Activated CD8-positive, alpha-beta memory T cell treated with anti-CD3 and anti-CD28 coated beads for 4 hours (primary cell): ENCODE results near the gene PTPRN2.

Experiments used
- DNase-seq, 2 donors: peaks; one replicate each; pipeline ENCODE4 v3.0.0-alpha.2; 2020; ENCODE audit warnings: low read depth in 2 of 2

Gene PTPRN2

DNA sequence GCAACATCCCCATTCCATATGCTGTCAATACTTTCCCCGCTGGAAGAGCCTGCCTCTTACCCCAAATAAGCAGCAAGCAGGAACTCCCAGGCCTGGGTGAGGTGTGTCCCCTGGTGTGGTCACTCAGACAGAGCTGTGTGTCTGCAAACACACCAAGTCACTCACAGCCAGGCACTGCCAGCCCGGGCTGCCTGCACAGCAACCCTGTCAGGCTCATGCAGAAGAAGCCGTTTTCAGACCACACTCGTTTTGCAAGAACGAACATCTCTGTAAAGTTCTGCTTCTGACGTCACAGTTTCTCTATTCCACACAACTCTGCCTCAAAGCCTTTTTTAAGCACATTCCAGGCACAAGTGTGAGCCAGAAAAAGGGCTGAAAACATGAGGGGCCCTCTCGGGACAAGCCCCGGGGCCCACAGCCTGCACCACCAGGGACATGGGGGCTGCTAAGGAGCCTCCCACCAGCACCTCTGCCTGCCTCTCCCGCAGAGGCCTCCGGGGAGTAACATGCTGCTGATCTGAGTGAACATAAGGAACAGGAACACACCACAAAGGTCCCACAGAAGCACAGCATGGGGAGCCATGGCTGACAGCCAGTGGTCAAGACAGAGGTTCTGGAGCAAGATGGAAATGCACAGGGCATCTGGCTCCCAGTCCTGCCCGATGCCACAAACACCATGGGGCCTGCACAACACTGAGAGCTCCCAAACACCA, 11.4 kb downstream of the PTPRN2 start:
- no peak for DNase-seq

DNA sequence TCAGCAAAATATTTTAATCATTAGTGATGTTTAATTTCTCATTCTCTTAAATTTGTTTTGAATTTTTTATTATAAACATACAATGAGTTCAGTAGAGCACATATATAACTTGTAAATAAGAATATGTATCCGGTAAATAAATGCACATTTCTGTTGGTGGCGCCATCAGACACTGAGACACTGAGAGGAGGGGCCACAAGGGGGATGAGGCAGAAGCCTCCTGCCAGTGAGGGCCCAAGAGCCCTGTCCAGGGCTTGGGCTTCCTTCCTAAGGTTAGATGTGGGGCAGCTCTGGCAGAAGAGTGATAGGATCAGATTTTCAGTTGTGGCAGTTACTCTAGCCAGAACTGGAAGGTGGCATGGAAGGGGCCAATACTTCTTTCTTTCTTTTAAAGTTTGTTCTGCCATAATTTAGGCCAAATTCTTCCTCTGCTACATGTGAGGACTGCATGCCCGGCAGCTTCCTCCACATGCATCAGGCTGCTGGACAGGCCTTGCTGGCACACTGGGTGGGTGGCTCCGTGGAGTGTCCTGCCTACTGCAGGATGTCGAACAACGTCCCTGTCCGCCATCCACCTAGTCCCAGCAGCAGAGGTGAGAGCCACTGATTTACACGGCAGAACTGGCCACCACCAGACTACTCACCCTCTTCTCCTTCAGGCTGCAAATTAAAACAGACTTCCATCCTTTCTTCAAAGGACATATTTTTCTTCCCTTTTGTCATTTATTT, 13.2 kb downstream of the PTPRN2 start:
- DNase-seq, result no peak

DNA sequence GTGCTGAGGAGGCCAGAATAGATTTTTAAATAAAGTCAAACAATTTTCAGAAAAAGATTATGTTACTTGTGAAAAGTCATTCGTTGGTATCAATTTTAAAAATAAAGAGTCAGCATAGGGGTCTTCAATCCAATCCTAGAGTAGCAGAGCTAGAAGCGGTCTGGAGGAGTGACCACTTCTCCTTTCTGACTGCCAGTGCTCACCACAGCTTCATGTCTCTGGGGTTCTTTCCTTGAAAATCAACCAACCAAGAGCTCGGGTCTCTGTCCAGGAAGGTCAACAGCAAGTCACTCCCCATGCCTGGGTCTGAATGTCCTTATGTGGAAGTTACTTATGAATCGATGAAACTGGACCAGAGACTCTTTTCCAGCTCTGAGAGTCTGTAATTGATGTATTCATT, 14.3 kb downstream of the PTPRN2 start:
- no peak for DNase-seq

DNA sequence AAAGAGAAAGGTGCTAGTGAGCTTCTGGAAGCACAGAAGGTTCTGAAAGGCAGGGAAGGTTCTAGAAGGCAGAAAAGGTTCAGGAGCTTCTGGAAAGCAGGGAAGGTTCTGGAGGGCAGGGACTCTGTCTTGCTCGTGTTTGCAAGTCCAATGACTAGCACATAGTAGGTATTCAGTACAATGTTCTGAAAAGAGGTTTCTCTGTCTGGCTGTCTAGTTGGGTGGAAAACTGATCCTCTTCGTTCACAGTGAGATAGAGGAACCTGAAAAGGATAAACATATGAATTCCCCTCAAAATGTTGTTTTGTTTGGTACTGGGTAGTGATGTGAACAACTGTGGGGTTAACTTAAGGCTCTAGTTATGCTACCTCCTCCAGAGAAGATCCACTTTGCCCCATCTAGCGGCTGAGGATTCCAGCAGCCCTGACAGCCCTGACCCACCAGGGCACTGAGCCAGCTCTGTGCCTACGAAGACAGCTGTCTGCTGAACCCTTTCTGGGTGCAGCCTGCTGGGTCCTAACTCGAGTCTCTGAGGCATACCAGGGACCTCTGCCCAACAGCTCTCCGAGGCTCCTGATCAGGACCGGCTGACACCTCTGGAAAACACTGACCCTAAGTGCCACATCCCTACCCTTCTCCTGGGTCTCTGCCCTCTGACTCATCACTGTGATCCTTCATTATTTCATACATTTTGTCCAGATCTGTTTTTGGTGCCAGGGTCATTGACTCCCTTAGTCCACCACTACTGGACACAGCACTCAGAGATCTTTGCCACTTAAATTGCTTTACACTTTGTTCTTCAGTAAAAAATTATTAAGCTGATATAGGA, 15.4 kb downstream of the PTPRN2 start:
- no peak for DNase-seq

DNA sequence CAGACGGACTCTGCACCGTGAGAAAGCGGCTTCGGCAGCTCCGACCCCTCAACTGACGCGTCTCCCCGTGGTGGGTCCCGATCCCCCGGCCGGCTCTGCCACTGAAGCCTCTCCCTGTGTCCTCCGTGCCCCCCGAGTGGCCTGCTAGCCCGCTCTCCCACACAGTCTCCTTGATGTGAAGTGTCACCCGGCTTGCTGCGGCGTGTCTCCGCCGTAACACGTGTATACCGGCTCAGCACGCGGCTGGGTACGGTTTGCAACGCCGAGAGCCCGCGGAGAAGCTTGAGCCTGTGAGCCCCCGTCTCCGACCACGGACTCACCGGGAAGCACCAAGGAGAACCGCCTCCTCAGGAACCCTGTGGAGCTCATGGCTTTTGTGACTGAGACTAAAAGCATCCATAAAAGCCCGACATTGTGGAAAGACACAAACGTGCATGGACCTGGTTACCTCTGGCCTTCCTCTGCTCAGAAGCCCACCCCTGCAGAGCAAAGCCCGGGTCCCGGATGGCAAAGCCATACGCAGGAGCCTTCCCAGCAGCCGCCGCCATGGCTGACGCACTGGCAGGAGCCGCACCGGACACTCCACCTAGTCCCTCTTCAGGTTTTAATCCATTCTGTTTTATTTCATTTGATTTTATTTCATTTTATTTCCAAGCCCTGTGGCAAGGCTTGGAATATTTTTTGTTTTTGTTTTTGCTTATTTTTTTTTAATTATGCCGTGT, 17.0 kb downstream of the PTPRN2 start:
- no peak for DNase-seq

DNA sequence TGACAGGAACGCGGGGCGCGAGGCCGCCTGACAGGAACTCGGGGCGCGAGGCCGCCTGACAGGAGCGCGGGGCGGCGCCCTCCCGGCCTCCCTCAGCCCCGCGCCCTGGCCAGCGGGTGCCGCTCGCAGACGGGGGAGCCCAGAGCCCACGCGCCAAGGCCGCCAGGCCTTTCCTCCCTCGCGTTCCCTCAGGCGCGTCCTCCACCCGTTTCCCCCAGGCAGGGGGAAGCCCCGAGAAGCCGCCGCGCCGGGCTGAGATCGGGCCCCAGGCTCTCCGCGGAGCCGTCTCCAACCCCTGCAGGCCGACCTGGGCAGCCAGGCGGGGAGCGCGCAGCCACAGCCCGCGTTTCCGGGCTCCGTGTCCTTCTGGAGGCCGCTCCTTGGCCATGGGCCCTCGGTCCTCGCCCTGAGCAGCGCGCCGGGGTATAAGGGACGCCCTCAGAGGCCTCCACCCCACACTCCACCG, 17.7 kb downstream of the PTPRN2 start:
- no peak for DNase-seq

DNA sequence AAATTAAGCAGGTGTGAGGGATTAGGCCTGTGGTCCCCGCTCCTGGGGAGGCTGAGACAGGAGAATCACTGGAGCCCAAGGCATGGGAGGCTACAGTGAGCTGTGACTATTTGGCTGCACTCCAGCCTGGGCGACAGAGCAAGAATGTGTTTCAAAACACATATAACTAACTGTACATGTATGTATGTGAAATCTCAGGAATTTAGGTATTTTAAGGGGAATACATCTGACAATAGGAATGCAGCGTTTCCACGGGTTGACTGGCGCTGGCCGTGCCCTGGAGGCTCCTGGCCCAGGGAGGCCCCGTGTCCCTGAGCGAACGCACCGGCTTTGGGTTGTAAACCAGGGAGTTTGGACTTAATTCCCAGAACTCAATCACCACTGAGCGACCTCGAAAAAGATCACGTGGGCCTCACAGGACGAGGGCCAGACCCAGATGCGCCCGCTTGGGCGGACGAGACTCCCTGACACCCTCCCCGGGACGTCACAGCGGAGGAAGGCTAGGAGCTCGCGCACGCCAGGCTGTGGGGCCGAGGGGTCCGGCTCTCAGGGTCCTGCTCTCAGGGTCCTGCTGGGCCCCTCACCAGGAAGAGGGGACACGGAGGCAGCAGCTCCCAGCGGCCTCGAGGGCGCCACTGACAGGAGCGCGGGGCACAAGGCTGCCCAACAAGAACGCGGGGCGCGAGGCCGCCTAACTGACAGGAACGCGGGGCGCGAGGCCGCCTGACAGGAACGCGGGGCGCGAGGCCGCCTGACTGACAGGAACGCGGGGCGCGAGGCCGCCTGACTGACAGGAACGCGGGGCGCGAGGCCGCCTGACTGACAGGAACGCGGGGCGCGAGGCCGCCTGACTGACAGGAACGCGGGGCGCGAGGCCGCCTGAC, 18.4 kb downstream of the PTPRN2 start:
- DNase-seq, result no peak

DNA sequence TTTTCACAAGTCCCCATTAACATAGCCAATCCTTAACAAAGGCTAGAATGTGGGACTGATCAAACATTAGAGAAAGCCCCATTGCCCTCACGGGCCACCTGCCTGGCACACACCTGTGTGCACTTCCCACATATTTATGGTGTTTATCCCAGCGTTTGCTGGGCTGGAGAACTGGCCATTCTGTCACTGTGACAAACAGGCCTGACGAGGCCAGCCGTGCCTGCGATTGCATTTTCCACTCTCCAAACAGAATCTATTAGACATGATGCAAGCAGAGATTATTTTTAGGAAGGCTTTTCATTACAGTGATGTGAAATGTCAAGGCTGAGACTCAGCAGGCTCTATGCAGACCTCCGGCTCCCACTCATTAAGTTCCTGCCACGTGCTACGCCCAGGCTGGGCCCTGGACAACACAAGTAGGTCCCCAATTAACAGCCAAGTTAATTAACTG, 20.4 kb downstream of the PTPRN2 start:
- DNase-seq, result no peak

DNA sequence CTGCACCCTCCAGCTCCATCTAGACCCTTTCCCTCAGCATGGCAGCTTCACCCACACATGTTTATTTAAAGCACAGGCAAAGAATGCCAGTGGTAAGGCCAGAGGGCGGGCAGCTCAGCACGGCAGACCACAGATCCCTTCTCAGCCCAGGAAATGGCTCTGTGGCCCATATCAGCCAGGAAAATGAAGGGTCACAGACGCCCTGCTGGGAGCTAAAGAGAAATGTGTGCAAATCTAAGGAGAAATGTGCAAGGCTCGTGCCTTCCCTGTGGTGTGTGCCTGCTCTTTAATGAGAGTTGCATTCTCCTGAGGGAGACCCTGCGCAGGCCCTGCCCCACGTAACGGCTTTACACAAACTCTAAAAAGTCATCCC, 23.0 kb downstream of the PTPRN2 start:
- no peak for DNase-seq

DNA sequence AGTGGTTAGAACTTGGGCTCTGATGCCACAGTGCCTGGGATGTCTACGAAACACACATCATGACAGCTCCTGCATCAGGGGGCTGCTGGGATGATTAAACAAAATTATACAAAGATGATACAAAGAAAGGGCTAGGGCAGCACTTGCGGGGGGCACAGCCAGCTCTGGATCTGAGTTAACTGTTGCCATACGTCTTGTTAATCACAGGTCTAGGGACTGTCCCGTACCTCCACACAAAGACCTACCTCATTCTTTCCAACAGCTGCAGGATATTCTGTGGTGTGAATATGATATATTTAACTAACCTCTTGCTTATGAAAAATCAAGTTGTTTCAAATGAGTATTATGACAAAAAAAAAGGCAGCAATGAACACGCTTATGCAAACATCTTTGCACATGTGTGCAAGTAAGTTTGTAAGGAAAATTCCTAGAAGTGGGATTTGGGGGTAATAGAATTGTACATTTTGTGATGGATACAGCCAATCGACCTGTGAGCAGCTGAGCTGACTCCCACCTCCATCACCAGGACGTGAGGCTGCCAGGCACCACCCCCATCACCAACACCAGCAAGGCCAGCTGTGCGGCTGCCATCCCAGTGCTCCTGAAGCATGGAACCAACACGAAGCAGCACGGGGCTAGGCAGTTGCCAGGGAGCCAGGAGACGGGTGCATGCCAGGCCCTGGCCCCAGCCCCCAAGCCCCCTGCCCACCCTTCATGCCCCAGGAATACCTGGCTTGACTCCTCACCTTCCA, 23.5 kb downstream of the PTPRN2 start:
- no peak for DNase-seq

DNA sequence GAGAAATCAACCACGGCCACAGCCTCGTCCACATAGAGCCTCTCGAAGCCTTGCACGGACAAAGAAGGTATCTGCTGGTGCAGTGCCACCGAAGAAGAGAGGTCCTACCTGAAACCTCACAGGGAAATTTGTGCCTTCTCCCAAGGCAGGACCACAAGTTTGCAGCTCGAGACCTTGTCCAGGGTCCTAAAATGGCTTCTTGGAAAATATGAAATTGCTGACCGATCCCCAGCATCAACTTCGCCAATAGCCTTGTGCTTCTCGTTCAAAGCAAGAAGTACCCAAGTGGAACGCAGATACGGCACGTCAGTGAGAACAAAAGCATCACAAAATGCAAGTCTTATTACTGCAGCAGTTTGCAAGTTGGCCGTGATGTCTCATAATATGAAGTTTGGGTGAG, 24.6 kb downstream of the PTPRN2 start:
- DNase-seq, result no peak

DNA sequence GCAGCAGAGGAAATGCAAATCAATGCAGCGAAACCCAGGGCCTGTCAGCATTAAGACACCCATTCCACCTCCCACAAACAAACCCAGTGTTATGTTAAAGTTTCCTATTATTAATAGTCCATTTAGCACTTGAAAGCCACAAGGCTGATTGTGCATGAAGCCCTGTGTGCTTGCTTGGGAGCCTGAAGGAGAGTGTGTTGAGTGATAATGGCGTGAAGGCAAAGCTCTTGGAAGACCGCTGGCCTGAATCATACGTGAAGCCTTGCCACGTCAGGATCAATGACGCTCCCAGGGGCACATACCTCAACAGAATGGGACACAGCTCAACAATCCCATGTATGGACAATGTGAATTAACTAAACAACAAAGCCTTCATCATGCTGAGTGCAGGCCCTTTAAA, 25.1 kb downstream of the PTPRN2 start:
- DNase-seq, result no peak

DNA sequence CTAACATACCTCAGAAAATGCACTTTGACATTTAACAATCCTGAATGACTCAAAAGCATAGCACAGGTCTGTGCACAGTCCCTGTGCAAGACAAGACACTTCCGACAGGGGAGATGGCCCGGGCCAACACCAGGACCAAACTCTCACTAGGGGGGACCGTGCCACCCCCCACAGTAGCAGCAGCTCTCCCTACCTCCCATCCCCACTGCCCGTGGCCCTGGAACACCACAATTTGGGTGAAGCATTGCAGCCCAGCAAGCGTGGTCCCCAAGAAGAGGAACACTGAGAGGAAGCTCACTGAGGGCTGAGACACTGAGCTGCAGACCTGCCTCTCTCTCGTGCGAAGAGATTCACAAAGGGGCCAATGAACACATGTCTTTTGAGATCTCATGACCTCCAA, 26.0 kb downstream of the PTPRN2 start:
- DNase-seq, result no peak

DNA sequence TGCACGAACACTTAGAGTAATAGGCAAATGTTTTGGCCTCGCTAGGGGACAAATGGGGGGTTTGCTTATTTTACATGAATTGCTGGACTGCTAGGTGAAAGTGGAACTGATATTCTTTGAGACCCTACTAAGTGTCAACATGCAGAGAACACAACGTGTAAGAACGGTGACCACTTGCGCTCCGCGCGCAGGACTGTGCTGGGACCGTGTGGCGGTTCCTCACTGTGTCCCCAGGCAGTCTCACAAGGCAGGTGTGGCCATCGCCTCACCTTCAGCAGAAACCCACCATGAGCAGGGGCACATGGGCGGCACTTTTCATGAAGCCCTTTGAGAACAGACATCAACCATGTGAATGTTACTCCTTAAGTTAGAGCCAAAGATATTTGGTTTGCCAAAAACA, 27.2 kb downstream of the PTPRN2 start:
- no peak for DNase-seq

DNA sequence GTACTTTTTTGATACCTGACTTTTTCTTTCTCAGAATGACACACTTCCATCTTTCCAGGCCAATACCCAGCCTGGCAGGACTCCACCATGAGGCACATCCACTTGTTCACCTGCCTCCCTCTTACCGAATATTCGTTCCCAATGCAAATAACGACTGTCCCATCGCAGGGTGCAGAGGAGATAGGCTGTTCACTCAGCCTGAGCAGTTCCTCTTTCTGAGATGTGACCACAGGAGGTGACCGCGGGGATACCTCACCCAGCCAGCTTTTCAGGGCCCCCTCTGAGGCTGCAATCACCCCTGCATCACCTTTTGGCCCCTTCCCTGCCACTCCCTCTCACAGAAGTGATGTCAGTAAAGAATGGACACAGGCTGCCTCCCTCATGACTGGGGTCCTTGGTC, 28.3 kb downstream of the PTPRN2 start:
- DNase-seq, result no peak

DNA sequence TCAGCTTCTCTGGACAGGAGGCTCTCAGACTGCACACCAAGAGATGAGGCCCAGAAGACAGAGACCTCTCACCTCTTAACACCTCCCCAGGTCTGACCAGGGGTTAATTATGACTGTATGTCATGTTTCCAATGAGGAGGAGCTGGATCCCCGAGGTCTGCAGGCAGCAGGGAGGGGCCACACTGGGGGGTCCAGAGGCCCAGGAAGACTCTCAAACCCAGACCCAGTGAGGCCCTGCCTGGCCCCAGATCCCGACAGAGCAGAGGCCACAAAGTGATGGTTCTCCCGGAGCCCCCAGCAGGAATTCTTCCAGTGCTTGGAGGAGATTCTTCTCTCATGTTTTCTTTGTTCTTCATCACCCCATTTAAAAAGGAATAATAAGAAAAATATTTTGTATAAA, 28.8 kb downstream of the PTPRN2 start:
- DNase-seq, result no peak

DNA sequence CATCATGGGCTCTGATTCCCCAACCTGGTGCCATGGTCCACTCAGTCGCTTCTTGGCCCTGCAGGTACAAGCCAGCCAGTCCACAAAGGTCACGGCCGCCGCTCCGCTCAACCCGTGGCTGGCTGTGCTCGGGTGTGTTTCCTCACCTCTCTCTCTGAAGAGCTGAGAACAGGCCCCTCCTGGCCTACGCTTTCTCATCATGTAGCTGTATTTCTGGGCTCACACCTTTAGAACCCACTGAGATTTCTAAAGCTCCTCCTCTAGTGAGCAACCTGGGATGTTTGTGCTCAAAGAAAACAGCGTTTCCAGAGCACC, 30.2 kb downstream of the PTPRN2 start:
- DNase-seq, result no peak

DNA sequence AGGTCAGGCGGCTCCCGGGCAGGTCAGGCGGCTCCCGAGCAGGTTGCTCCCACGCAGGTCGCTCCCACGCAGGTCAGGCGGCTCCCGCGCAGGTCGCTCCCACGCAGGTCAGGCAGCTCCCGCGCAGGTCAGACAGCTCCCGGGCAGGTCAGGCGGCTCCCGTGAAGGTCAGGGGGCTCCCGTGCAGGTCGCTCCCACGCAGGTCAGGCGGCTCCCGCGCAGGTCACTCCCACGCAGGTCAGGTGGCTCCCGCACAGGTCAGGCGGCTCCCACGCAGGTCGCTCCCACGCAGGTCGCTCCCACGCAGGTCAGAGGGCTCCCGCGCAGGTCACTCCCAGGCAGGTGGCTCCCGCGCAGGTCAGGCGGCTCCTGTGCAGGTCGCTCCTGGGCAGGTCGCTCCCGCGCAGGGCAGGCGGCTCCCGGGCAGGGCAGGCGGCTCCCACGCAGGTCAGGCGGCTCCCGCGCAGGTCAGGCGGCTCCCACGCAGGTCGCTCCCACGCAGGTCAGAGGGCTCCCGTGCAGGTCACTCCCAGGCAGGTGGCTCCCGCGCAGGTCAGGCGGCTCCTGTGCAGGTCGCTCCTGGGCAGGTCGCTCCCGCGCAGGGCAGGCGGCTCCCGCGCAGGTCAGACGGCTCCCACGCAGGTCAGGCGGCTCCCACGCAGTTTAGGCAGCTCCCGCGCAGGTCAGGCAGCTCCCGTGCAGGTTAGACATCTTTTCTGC, 30.7 kb downstream of the PTPRN2 start:
- DNase-seq, result no peak

DNA sequence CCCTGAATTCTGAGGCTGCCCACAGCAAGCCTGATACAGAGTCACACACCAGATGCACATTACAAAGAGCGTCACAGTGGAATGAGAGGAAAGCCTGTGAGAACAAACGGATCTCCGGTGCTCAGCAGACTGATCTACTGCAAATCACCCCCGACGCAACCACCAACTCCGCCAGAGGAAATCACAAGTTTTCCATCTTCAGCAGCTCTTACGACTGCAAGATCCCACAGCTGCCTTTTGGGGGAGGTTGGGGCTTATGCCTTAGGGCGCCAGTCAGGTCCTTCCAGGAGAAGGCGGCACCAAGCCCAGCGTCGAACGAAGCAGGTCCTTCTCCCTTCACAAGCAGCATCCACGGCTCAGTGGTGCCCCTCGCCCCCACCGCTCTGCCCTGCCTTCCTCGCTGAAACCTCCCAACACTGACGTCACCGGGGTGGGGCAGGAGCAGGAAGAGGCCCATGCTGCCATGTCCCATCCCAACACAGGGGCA, 32.5 kb downstream of the PTPRN2 start:
- DNase-seq, result no peak
